ENCODE data around the gene AGPAT4. TPM values are rescaled to one million over a fixed set of nuclear protein-coding genes. Genes with fewer than 3 reads are reported as not detected.

AGPAT4 gene
- total and polyA plus RNA-seq, 2 experiments from 2014 or later: 3.0 to 3.9 TPM

DNA sequence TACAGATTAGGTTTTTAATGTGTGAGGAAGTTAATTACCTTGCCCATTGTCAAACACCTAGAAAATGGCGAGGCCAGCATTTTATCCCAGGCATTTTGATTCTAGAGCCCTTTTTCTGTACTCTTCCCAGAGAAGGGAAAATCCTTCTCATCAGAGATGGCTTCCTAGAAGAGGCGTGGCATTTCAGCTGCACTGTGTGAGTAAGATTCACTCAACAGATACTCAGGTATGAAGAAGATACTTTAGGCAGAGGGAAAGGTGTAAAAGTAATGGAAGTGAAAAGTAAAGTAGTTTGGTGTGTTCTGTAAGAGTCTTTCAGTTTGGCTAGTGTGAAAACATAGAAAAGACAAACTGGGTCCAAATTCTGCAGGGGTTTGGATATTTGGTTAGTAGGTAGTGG lies 168.5 kb downstream of the AGPAT4 start:
- no peak overlapping the region for H3K4me2 ChIP-seq (ENCODE audit: unreplicated experiment)
- TF ChIP-seq EZH2 (IDR thresholded peaks at IDR 0.05; ENCODE audit: insufficient read depth, poor library complexity, severe bottlenecking) (no peak), EZH2phosphoT487 (IDR thresholded peaks at IDR 0.05; ENCODE audit: insufficient read depth, low read depth) (no peak)
- H3K27ac ChIP-seq: peak overlapping the region; percentile 48
- 98 to 100% methylated on average over 2 of the region's 2 CpGs for WGBS, 2 experiments (ENCODE audit: low coverage in 1 of 2, low lambda C conversion rate in 2 of 2, missing lambda C conversion rate in 2 of 2)
- H3K9me3 ChIP-seq (ENCODE audit: low read depth): no peaks in the 10 kb centered on the region
- no peak overlapping the region for H2AFZ ChIP-seq
- no peaks in the 10 kb centered on the region for H3K79me2 ChIP-seq (ENCODE audit: insufficient read depth)
- in situ Hi-C loops (cut with MboI): no loop called here
- H3K27me3 ChIP-seq (replicated peaks; ENCODE audit: insufficient read depth): no peaks in the 10 kb centered on the region
- no peaks in the 10 kb centered on the region for H3K9me2 ChIP-seq (ENCODE audit: insufficient read depth)
- peaks cover 34% of the 10 kb centered on the region for H3F3A ChIP-seq (ENCODE audit: insufficient read depth)
- H3K9ac ChIP-seq: no peak overlapping the region
- peaks cover 29% of the 10 kb centered on the region for H3K4me1 ChIP-seq (ENCODE audit: insufficient read depth)
- peaks cover 53% of the 10 kb centered on the region for H3K36me3 ChIP-seq (ENCODE audit: low read depth)
- H4K20me1 ChIP-seq (ENCODE audit: insufficient read depth): no peaks in the 10 kb centered on the region
- H3K4me3 ChIP-seq: no peak overlapping the region
- peak; percentile 39 for DNase-seq

GRCh38 chr6:161104966-161105365 lies 168.9 kb downstream of the AGPAT4 start:
- in situ Hi-C loops (cut with MboI): no loop called here
- Histone ChIP-seq H3K27me3 (replicated peaks; ENCODE audit: insufficient read depth) (no peaks in the 10 kb centered on the region), H3K4me2 (ENCODE audit: unreplicated experiment) (no peak overlapping the region), H2AFZ (no peak overlapping the region), H3K9me2 (ENCODE audit: insufficient read depth) (no peaks in the 10 kb centered on the region), H3K4me3 (no peak overlapping the region), H3K4me1 (ENCODE audit: insufficient read depth) (peaks cover 29% of the 10 kb centered on the region), H3K36me3 (ENCODE audit: low read depth) (peaks cover 49% of the 10 kb centered on the region), H3F3A (ENCODE audit: insufficient read depth) (peaks cover 32% of the 10 kb centered on the region), H3K9me3 (ENCODE audit: low read depth) (no peaks in the 10 kb centered on the region), H4K20me1 (ENCODE audit: insufficient read depth) (no peaks in the 10 kb centered on the region), H3K27ac (peak overlapping the region; percentile 48), H3K9ac (no peak overlapping the region), H3K79me2 (ENCODE audit: insufficient read depth) (no peaks in the 10 kb centered on the region)
- TF ChIP-seq EZH2 (IDR thresholded peaks at IDR 0.05; ENCODE audit: insufficient read depth, poor library complexity, severe bottlenecking) (no peak), EZH2phosphoT487 (IDR thresholded peaks at IDR 0.05; ENCODE audit: insufficient read depth, low read depth) (no peak)
- DNase-seq: peak; percentile 42

GRCh38 chr6:161103475-161103874 lies 170.4 kb downstream of the AGPAT4 start:
- Histone ChIP-seq H3K36me3 (ENCODE audit: low read depth) (peaks cover 50% of the 10 kb centered on the region), H2AFZ (no peak overlapping the region), H3K9me3 (ENCODE audit: low read depth) (no peaks in the 10 kb centered on the region), H3K27me3 (replicated peaks; ENCODE audit: insufficient read depth) (no peaks in the 10 kb centered on the region), H3K79me2 (ENCODE audit: insufficient read depth) (no peaks in the 10 kb centered on the region), H3K27ac (no peak overlapping the region), H3K4me1 (ENCODE audit: insufficient read depth) (peaks cover 29% of the 10 kb centered on the region), H3K4me2 (ENCODE audit: unreplicated experiment) (no peak overlapping the region), H3F3A (ENCODE audit: insufficient read depth) (peaks cover 30% of the 10 kb centered on the region), H3K9ac (no peak overlapping the region), H3K9me2 (ENCODE audit: insufficient read depth) (no peaks in the 10 kb centered on the region), H3K4me3 (no peak overlapping the region), H4K20me1 (ENCODE audit: insufficient read depth) (no peaks in the 10 kb centered on the region)
- WGBS, 2 experiments (ENCODE audit: low coverage in 1 of 2, low lambda C conversion rate in 2 of 2, missing lambda C conversion rate in 2 of 2): 82 to 90% methylated on average over 4 of the region's 4 CpGs
- peak; percentile 26 for DNase-seq
- TF ChIP-seq EZH2phosphoT487 (IDR thresholded peaks at IDR 0.05; ENCODE audit: insufficient read depth, low read depth) (no peak), EZH2 (IDR thresholded peaks at IDR 0.05; ENCODE audit: insufficient read depth, poor library complexity, severe bottlenecking) (no peak)
- in situ Hi-C loops (cut with MboI): no loop called here

- no peaks in the 10 kb centered on the region for H3K9me3 ChIP-seq (ENCODE audit: low read depth)
- H3K4me1 ChIP-seq (ENCODE audit: insufficient read depth): peaks cover 18% of the 10 kb centered on the region
- H3K4me2 ChIP-seq (ENCODE audit: unreplicated experiment): no peak overlapping the region
- no peak overlapping the region for H3K27ac ChIP-seq
- H3F3A ChIP-seq (ENCODE audit: insufficient read depth): peaks cover 33% of the 10 kb centered on the region
- no peaks in the 10 kb centered on the region for H3K79me2 ChIP-seq (ENCODE audit: insufficient read depth)
- TF ChIP-seq EZH2phosphoT487 (IDR thresholded peaks at IDR 0.05; ENCODE audit: insufficient read depth, low read depth) (no peak), EZH2 (IDR thresholded peaks at IDR 0.05; ENCODE audit: insufficient read depth, poor library complexity, severe bottlenecking) (no peak)
- DNase-seq: no peak
- in situ Hi-C loops (cut with MboI): no loop called here
- H3K4me3 ChIP-seq: no peak overlapping the region
- no peaks in the 10 kb centered on the region for H3K27me3 ChIP-seq (replicated peaks; ENCODE audit: insufficient read depth)
- H3K9me2 ChIP-seq (ENCODE audit: insufficient read depth): no peaks in the 10 kb centered on the region
- WGBS, 2 experiments (ENCODE audit: low coverage in 1 of 2, low lambda C conversion rate in 2 of 2, missing lambda C conversion rate in 2 of 2): 92 to 94% methylated on average over 7 of the region's 7 CpGs
- no peak overlapping the region for H2AFZ ChIP-seq
- no peak overlapping the region for H3K9ac ChIP-seq
- no peaks in the 10 kb centered on the region for H4K20me1 ChIP-seq (ENCODE audit: insufficient read depth)
- peaks cover 46% of the 10 kb centered on the region for H3K36me3 ChIP-seq (ENCODE audit: low read depth)
Observed at GRCh38 chr6:161101517-161101916, 172.3 kb downstream of the AGPAT4 start.

- H3K36me3 ChIP-seq (ENCODE audit: low read depth): peaks cover 46% of the 10 kb centered on the region
- in situ Hi-C loops (cut with MboI): no loop called here
Observed at GRCh38 chr6:161100072-161100471, 173.8 kb downstream of the AGPAT4 start.

More at GRCh38 chr6:161100072-161100471, 173.8 kb downstream of the AGPAT4 start:
- Histone ChIP-seq H3K79me2 (ENCODE audit: insufficient read depth) (no peaks in the 10 kb centered on the region), H3K27ac (no peak overlapping the region), H3K4me3 (no peak overlapping the region), H3F3A (ENCODE audit: insufficient read depth) (peaks cover 18% of the 10 kb centered on the region), H3K4me2 (ENCODE audit: unreplicated experiment) (no peak overlapping the region), H3K9me2 (ENCODE audit: insufficient read depth) (no peaks in the 10 kb centered on the region), H4K20me1 (ENCODE audit: insufficient read depth) (no peaks in the 10 kb centered on the region), H3K4me1 (ENCODE audit: insufficient read depth) (peaks cover 16% of the 10 kb centered on the region), H2AFZ (no peak overlapping the region), H3K9me3 (ENCODE audit: low read depth) (no peaks in the 10 kb centered on the region), H3K9ac (no peak overlapping the region), H3K27me3 (replicated peaks; ENCODE audit: insufficient read depth) (no peaks in the 10 kb centered on the region)
- no peak for TF ChIP-seq EZH2phosphoT487 (IDR thresholded peaks at IDR 0.05; ENCODE audit: insufficient read depth, low read depth)
- no peak for TF ChIP-seq EZH2 (IDR thresholded peaks at IDR 0.05; ENCODE audit: insufficient read depth, poor library complexity, severe bottlenecking)
- WGBS, 2 experiments (ENCODE audit: low coverage in 1 of 2, low lambda C conversion rate in 2 of 2, missing lambda C conversion rate in 2 of 2): 82 to 86% methylated on average over 7 to 8 of the region's 8 CpGs
- DNase-seq: no peak

All from GM23248 (cell line).